Dendritic cell treated with granulocyte-macrophage colony-stimulating factor and Interleukin-4, amounts not matched to agents 40 ng/mL and 50 ng/mL, for 4 days (primary cell): ENCODE measurements around the gene FILIP1.

Experiments used
- H3K27ac Mint-ChIP-seq: one replicate; pipeline ENCODE4 v1.8.0; 2022; ENCODE audit warnings: mild to moderate bottlenecking, mixed read lengths
- H3K27me3 Mint-ChIP-seq: one replicate; pipeline ENCODE4 v1.8.0; 2022; ENCODE audit warnings: mild to moderate bottlenecking, mixed read lengths
- H3K36me3 Mint-ChIP-seq: one replicate; pipeline ENCODE4 v1.8.0; 2022; ENCODE audit warnings: low read depth, mixed read lengths
- H3K4me1 Mint-ChIP-seq: one replicate; pipeline ENCODE4 v1.8.0; 2022; ENCODE audit warnings: low read depth, mixed read lengths
- H3K4me3 Mint-ChIP-seq: one replicate; pipeline ENCODE4 v1.8.0; 2022; ENCODE audit warnings: mild to moderate bottlenecking, moderate library complexity, mixed read lengths
- H3K9me3 Mint-ChIP-seq: one replicate; pipeline ENCODE4 v1.8.0; 2022; ENCODE audit warnings: mixed read lengths
- intact Hi-C: fragments of 100-400 bp; cut with micrococcal nuclease; formaldehyde crosslinking; loops from one replicate; pipeline ENCODE4 v1.15.0; 2022

Gene FILIP1

GRCh38 chr6:75257343-75258087, 236.1 kb downstream of the FILIP1 start:
- intact Hi-C loops = no loop called here
- H3K27ac Mint-ChIP-seq = no peak overlapping the region
- H3K4me3 Mint-ChIP-seq = no peak overlapping the region
- peaks cover 82% of the 10 kb centered on the region for H3K36me3 Mint-ChIP-seq
- H3K27me3 Mint-ChIP-seq = no peaks in the 10 kb centered on the region
- no peaks in the 10 kb centered on the region for H3K4me1 Mint-ChIP-seq
- H3K9me3 Mint-ChIP-seq = no peaks in the 10 kb centered on the region

- no peaks in the 10 kb centered on the region for H3K9me3 Mint-ChIP-seq
- peaks cover 6% of the 10 kb centered on the region for H3K4me1 Mint-ChIP-seq
- H3K27ac Mint-ChIP-seq = no peak overlapping the region
- peaks cover 32% of the 10 kb centered on the region for H3K36me3 Mint-ChIP-seq
- intact Hi-C loops = no loop called here
- peaks cover 15% of the 10 kb centered on the region for H3K27me3 Mint-ChIP-seq
- H3K4me3 Mint-ChIP-seq = no peak overlapping the region
Observed at GRCh38 chr6:75250552-75250951, 243.0 kb downstream of the FILIP1 start.

DNA sequence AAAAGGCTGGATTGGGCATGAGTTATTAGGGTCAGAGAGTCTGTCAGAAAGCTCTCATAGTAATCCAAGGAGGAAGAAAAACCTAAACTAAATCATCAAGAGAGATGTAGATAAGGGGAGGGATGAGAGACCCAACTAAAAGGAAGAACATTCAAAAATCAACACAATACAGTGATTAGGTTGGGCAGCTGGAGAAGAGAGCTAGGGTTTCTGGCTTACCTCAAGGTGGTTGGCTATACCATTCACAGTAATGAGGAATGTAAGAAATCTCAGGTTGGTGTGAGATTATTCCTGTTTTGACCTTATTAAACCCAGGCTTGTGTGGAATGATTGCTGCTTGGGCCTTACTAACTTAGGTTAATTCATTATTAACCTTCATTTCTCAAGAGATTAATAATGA, 243.8 kb downstream of the FILIP1 start:
- Mint-ChIP-seq H3K4me1 (peaks cover 10% of the 10 kb centered on the region), H3K9me3 (no peaks in the 10 kb centered on the region), H3K4me3 (no peak overlapping the region), H3K27me3 (peaks cover 17% of the 10 kb centered on the region), H3K36me3 (peaks cover 26% of the 10 kb centered on the region), H3K27ac (no peak overlapping the region)
- intact Hi-C loops = loop anchor here (10.0 kb wide), 1 partner anchor 355 kb away; the partner anchor contains the start of gene SENP6

DNA sequence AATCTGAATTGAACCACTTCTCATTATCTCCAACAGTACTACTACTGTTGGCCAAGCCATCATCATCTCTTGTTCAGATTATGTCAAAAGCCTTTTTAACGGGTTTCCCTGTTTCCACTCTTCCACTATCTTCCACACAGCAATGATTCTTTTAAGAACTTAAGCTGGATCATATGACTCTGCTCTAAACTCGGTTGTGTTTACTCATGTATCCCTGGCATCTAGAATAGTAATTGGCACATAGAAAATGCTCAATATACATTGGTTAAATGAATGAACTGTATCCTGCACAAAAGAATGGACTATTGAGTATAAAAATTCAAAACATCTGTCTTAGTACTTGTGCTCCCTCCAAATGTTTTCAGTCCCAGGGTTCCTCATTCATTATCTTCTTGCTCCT, 247.2 kb downstream of the FILIP1 start:
- Mint-ChIP-seq H3K4me1 (peaks cover 24% of the 10 kb centered on the region), H3K4me3 (no peak overlapping the region), H3K9me3 (no peaks in the 10 kb centered on the region), H3K27ac (no peak overlapping the region), H3K36me3 (peaks cover 18% of the 10 kb centered on the region), H3K27me3 (peaks cover 17% of the 10 kb centered on the region)
- intact Hi-C loops = loop anchor here (10.0 kb wide), 1 partner anchor 358 kb away; the partner anchor contains the start of gene SENP6

- peak overlapping the region; percentile 98 for H3K4me3 Mint-ChIP-seq
- no peaks in the 10 kb centered on the region for H3K9me3 Mint-ChIP-seq
- peaks cover 24% of the 10 kb centered on the region for H3K4me1 Mint-ChIP-seq
- intact Hi-C loops = loop anchor here (10.0 kb wide), 1 partner anchor 361 kb away; the partner anchor contains the start of gene SENP6
- H3K27ac Mint-ChIP-seq = peak overlapping the region; percentile 99
- H3K27me3 Mint-ChIP-seq = peaks cover 16% of the 10 kb centered on the region
- peaks cover 31% of the 10 kb centered on the region for H3K36me3 Mint-ChIP-seq
Observed at GRCh38 chr6:75244063-75244584, 249.5 kb downstream of the FILIP1 start.

DNA sequence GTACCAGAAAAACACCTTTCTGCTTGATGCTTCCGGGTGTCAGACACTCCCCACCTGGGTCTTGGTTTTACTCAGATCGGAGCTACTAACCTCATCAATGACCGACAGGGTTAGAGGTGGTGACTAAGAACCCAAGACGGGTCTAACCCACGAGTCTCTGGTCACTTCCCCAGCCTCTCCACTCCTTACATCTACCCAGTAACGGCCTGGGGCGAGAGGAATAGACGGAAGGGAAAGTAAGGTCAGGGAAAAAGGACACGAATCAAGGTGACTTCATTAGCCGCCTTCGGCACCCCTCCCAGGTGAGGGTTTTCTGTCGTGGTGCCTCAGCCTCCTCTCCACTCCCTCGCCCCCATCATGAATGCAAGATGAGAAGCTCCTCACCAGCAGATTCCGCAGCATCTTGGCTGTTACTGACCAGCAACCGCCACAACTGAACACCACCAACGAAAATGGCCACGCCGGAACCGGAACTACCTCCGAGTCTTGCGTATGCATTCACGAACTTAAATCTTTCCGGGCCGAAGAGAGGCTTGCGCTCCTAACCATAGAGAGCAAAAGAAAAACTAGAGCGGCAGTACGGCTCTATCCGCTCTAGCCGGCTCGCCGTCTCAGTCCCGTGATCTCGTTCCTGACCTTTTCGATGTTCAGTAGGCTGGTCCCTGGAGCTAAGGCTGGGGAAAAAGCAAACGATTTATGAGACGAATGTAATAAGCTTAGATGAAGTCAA, 250.1 kb downstream of the FILIP1 start, which contains the start of gene COX7A2:
COX7A2 (minus strand) TSS at position 469 of the 730 bp plus-strand sequence; CDS start at position 402, 67 bp downstream.
- intact Hi-C loops = loop anchor here (1.0 to 10.0 kb wide), 2 partner anchors 41 to 361 kb away; partner anchors contain the start of genes SENP6 and TMEM30A
- Mint-ChIP-seq H3K27me3 (peaks cover 11% of the 10 kb centered on the region), H3K4me1 (peaks cover 24% of the 10 kb centered on the region), H3K9me3 (no peaks in the 10 kb centered on the region), H3K4me3 (peak within 1 kb of the TSS; percentile 98), H3K36me3 (peaks cover 37% of the 10 kb centered on the region), H3K27ac (peak within 1 kb of the TSS; percentile 99)
